H1 (cell line): ENCODE results near the gene DYNLT5. TPM values are rescaled to one million over a fixed set of nuclear protein-coding genes. Genes with fewer than 3 reads are reported as not detected.

Experiments used
- CTCF ChIA-PET: fragments of 300-600 bp; sonication (Branson Sonifier 250); formaldehyde crosslinking; loops from one replicate; lab custom pipeline; 2021; ENCODE audit not compliant: partially characterized antibody; lab: Charles Lee
- POLR2A ChIA-PET: fragments of 300-600 bp; sonication (Branson Sonifier 250); formaldehyde crosslinking; loops from one replicate; lab custom pipeline; 2021; ENCODE audit warnings: inconsistent platforms; ENCODE audit not compliant: partially characterized antibody; lab: Charles Lee
- DNase-seq, 2 experiments: peaks; one replicate each; pipeline versions ENCODE4 v3.0.0 to v3.0.0-alpha.2; 2010 to 2022; ENCODE audit warnings: low spot score in 2 of 2, low read depth in 1 of 2, mixed read lengths in 1 of 2
- FAIRE-seq: peaks from 2 replicates; lab custom pipeline; 2011; peaks lifted over from hg19 to GRCh38; lab: Jason Lieb, UNC
- H2AFZ ChIP-seq: 2 replicates; pipeline ENCODE4 v1.8.1; 2012; ENCODE audit warnings: low read length, inconsistent platforms
- H2AK5ac ChIP-seq: 2 replicates; pipeline ENCODE4 v1.6.1; 2013; ENCODE audit warnings: low read depth, low read length
- H2BK120ac ChIP-seq: replicated peaks from 2 replicates; pipeline ENCODE3; 2013; ENCODE audit warnings: low read depth, low read length, inconsistent platforms
- H2BK12ac ChIP-seq: 2 replicates; pipeline ENCODE4 v1.6.1; 2013; ENCODE audit warnings: low read depth, low read length
- H2BK15ac ChIP-seq: 2 replicates; pipeline ENCODE4 v1.6.1; 2013; ENCODE audit warnings: low read length
- H2BK20ac ChIP-seq: 2 replicates; pipeline ENCODE4 v1.6.1; 2013; ENCODE audit warnings: low read length
- H2BK5ac ChIP-seq: 2 replicates; pipeline ENCODE4 v1.6.1; 2013; ENCODE audit warnings: low read depth, low read length
- H3K14ac ChIP-seq: 2 replicates; pipeline ENCODE4 v1.6.1; 2013; ENCODE audit warnings: inconsistent platforms; ENCODE audit not compliant: insufficient read length
- H3K18ac ChIP-seq: 2 replicates; pipeline ENCODE4 v1.6.1; 2013; ENCODE audit warnings: low read length; ENCODE audit errors: extremely low read depth
- H3K23ac ChIP-seq: 2 replicates; pipeline ENCODE4 v1.6.1; 2013; ENCODE audit warnings: inconsistent platforms; ENCODE audit not compliant: insufficient read length
- H3K23me2 ChIP-seq: 2 replicates; pipeline ENCODE4 v1.6.1; 2013; ENCODE audit warnings: low read depth, low read length
- H3K27ac ChIP-seq: 2 replicates; pipeline ENCODE4 v1.6.1; 2011; ENCODE audit warnings: low read depth, low read length, inconsistent platforms
- H3K27me3 ChIP-seq, 4 experiments: replicated peaks in 1 of 4; 1 replicate in 1 of 4; 2 replicates in 3 of 4; pipeline versions ENCODE4 v1.6.1 to v1.8.1; 2011 to 2013; ENCODE audit warnings: low read length in 3 of 4, mild to moderate bottlenecking in 3 of 4, inconsistent platforms in 2 of 4, mixed read lengths in 2 of 4, moderate library complexity in 1 of 4; ENCODE audit not compliant: control insufficient read depth in 3 of 4, insufficient read depth in 3 of 4; ENCODE audit errors: extremely low read depth in 1 of 4
- H3K36me3 ChIP-seq, 4 experiments: 2 replicates each; pipeline versions ENCODE4 v1.6.1 to v1.8.1; 2011 to 2013; ENCODE audit warnings: mild to moderate bottlenecking in 4 of 4, low read length in 3 of 4, moderate library complexity in 2 of 4, control low read depth in 1 of 4, inconsistent platforms in 1 of 4; ENCODE audit not compliant: insufficient read depth in 4 of 4, control insufficient read depth in 2 of 4
- H3K4ac ChIP-seq: replicated peaks from 2 replicates; pipeline ENCODE3; 2013; ENCODE audit warnings: low read length, low read depth, mixed read lengths, inconsistent platforms; ENCODE audit not compliant: insufficient read length
- H3K4me1 ChIP-seq, 4 experiments: replicated peaks in 1 of 4; 1 replicate in 1 of 4; 2 replicates in 3 of 4; pipeline versions ENCODE4 v1.6.1 to v1.8.1; 2011 to 2013; ENCODE audit warnings: low read length in 3 of 4, inconsistent platforms in 2 of 4, mixed read lengths in 1 of 4; ENCODE audit not compliant: insufficient read depth in 4 of 4, control insufficient read depth in 3 of 4
- H3K4me2 ChIP-seq, 2 experiments: 2 replicates each; pipeline versions ENCODE4 v1.6.1 to v1.8.1; 2011 to 2013; ENCODE audit warnings: low read depth in 2 of 2, low read length in 2 of 2, control low read depth in 1 of 2, inconsistent platforms in 1 of 2, mild to moderate bottlenecking in 1 of 2; ENCODE audit not compliant: insufficient read depth in 1 of 2
- H3K4me3 ChIP-seq, 4 experiments: fragments of 200-600, 300-600 bp in 1 of 4; sonication (generic), shearing (Covaris generic), sonication (Bioruptor Twin) in 1 of 4; 2 replicates each; pipeline versions ENCODE4 v1.5.1 to v1.8.1; 2011 to 2016; ENCODE audit warnings: low read length in 4 of 4, low read depth in 3 of 4, control low read depth in 2 of 4, inconsistent platforms in 2 of 4, mild to moderate bottlenecking in 2 of 4, mixed read lengths in 1 of 4, moderate library complexity in 1 of 4; ENCODE audit not compliant: insufficient read depth in 2 of 4; ENCODE audit errors: extremely low read depth in 1 of 4
- H3K56ac ChIP-seq: replicated peaks from 2 replicates; pipeline ENCODE3; 2013; ENCODE audit warnings: low read depth, mild to moderate bottlenecking, mixed read lengths, low read length, inconsistent platforms; ENCODE audit not compliant: insufficient read length
- H3K79me1 ChIP-seq: 2 replicates; pipeline ENCODE4 v1.6.1; 2013; ENCODE audit warnings: low read depth, low read length, control low read depth
- H3K79me2 ChIP-seq, 2 experiments: 2 replicates each; pipeline versions ENCODE4 v1.6.1 to v1.8.1; 2012 to 2013; ENCODE audit warnings: low read length in 2 of 2, mild to moderate bottlenecking in 2 of 2, inconsistent platforms in 1 of 2; ENCODE audit not compliant: insufficient read depth in 2 of 2, control insufficient read depth in 1 of 2
- H3K9ac ChIP-seq, 4 experiments: replicated peaks in 1 of 4; 1 replicate in 1 of 4; 2 replicates in 3 of 4; pipeline versions ENCODE4 v1.6.1 to v1.8.1; 2011 to 2013; ENCODE audit warnings: low read depth in 3 of 4, low read length in 3 of 4, control low read depth in 2 of 4, mild to moderate bottlenecking in 2 of 4, moderate library complexity in 2 of 4, inconsistent platforms in 1 of 4; ENCODE audit errors: extremely low read depth in 1 of 4
- H3K9me3 ChIP-seq, 2 experiments: 2 replicates each; pipeline versions ENCODE4 v1.6.1 to v1.8.1; 2012 to 2013; ENCODE audit warnings: mild to moderate bottlenecking in 2 of 2, moderate library complexity in 2 of 2, control low read depth in 1 of 2, inconsistent platforms in 1 of 2, low read depth in 1 of 2, low read length in 1 of 2, mixed read lengths in 1 of 2; ENCODE audit not compliant: insufficient read depth in 2 of 2
- H4K20me1 ChIP-seq, 2 experiments: replicated peaks in 1 of 2; 2 replicates each; pipeline versions ENCODE3 to v1.8.1; 2011 to 2013; ENCODE audit warnings: inconsistent platforms in 2 of 2, low read length in 2 of 2, mild to moderate bottlenecking in 1 of 2; ENCODE audit not compliant: insufficient read depth in 2 of 2, control insufficient read depth in 1 of 2
- H4K5ac ChIP-seq: 2 replicates; pipeline ENCODE4 v1.6.1; 2013; ENCODE audit warnings: low read length, low read depth, mixed read lengths, inconsistent platforms; ENCODE audit not compliant: insufficient read length
- H4K8ac ChIP-seq: 2 replicates; pipeline ENCODE4 v1.8.0; 2013; ENCODE audit warnings: mild to moderate bottlenecking, moderate library complexity, low read length, inconsistent platforms; ENCODE audit not compliant: insufficient read depth; ENCODE audit errors: extremely low read depth
- H4K91ac ChIP-seq: replicated peaks from 2 replicates; pipeline ENCODE3; 2013; ENCODE audit warnings: low read length, mixed read lengths, inconsistent platforms; ENCODE audit not compliant: insufficient read length
- BACH1 ChIP-seq: IDR thresholded peaks from 2 replicates; pipeline ENCODE4 v1.6.1; 2012; ENCODE audit warnings: low read length, improper control_type of control experiment
- BRCA1 ChIP-seq: IDR thresholded peaks from 2 replicates; pipeline ENCODE4 v1.6.1; 2012; ENCODE audit warnings: low read depth, low read length, improper control_type of control experiment
- CBX5 ChIP-seq: fragments of 300-800, 300-1000 bp; sonication (generic); IDR thresholded peaks from 2 replicates; pipeline ENCODE4 v1.7.1; 2016; ENCODE audit warnings: antibody characterized with exemption, low read length, low read depth
- CEBPB ChIP-seq: IDR thresholded peaks from 2 replicates; pipeline ENCODE4 v1.6.1; 2012; ENCODE audit warnings: low read depth, low read length
- CTBP2 ChIP-seq: IDR thresholded peaks from 2 replicates; pipeline ENCODE4 v1.7.0; 2011; ENCODE audit warnings: borderline replicate concordance, mild to moderate bottlenecking, moderate library complexity, mixed read lengths, low read length; ENCODE audit not compliant: insufficient read depth, insufficient read length
- FOSL1 ChIP-seq: IDR thresholded peaks from 2 replicates; pipeline ENCODE4 v1.6.1; 2011; ENCODE audit warnings: mild to moderate bottlenecking, low read depth, low read length, moderate library complexity; ENCODE audit not compliant: insufficient read depth
- KDM5A ChIP-seq: fragments of 200-600 bp; IDR thresholded peaks from 2 replicates; pipeline ENCODE4 v1.7.1; 2012; ENCODE audit warnings: mild to moderate bottlenecking, low read length, inconsistent platforms, mixed read lengths
- NRF1 ChIP-seq: IDR thresholded peaks from 2 replicates; pipeline ENCODE4 v1.6.1; 2011; ENCODE audit warnings: mild to moderate bottlenecking, low read depth, low read length, improper control_type of control experiment
- SP2 ChIP-seq: IDR thresholded peaks from 2 replicates; pipeline ENCODE4 v1.6.1; 2012; ENCODE audit warnings: mild to moderate bottlenecking, low read length, inconsistent platforms
- WGBS, 2 experiments: shearing (Covaris generic) in 1 of 2; methylation state at CpG; one replicate each; pipeline versions ENCODE4 v1.1.6 to v1.1.7; 2013 to 2015; ENCODE audit warnings: low lambda C conversion rate in 2 of 2, mixed read lengths in 2 of 2, inconsistent platforms in 1 of 2, low coverage in 1 of 2, missing lambda C conversion rate in 1 of 2; ENCODE audit not compliant: insufficient replicate concordance in 2 of 2, insufficient coverage in 1 of 2, insufficient read length in 1 of 2; ENCODE audit errors: extremely low coverage in 1 of 2, missing lambda C conversion rate in 1 of 2; 5-methylcytosine and 5-hydroxymethylcytosine counted together
- polyA plus RNA-seq, 7 experiments: library from polyadenylated mRNA; depleted of rRNA in 3 of 7; stranded (reverse) in 5 of 7; unstranded in 2 of 7; fragments of >200 nt in 5 of 7; fragments of 200-250 nt in 2 of 7; gene quantifications; 1 replicate in 5 of 7; 2 replicates in 1 of 7; 4 replicates in 1 of 7; pipeline versions ENCODE4 v1.2.1 to v1.2.3, GENCODE V29; 2011 to 2013; ENCODE audit warnings: missing spikeins in 2 of 7, mixed read lengths in 2 of 7
- total RNA-seq: library from RNA; stranded (reverse); fragmentation: NEBNext Ultra II Directional; extraction: Animal tissue kit (Norgen Biotek cat#: 25700); gene quantifications from 2 replicates; pipeline ENCODE4 v1.2.1, GENCODE V29; 2021
- TF ChIP-seq, protein P1 (sequence below): IDR thresholded peaks from 2 replicates; pipeline ENCODE4 v1.6.1; 2011; ENCODE audit warnings: low read depth, mild to moderate bottlenecking, low read length; ENCODE audit not compliant: insufficient read depth

Gene DYNLT5
- total and polyA plus RNA-seq, 2 of the 8 experiments (the other 6 are each of a cell fraction or from before 2014, with no cell fraction given) = 0.93 to 1.5 TPM

DNA sequence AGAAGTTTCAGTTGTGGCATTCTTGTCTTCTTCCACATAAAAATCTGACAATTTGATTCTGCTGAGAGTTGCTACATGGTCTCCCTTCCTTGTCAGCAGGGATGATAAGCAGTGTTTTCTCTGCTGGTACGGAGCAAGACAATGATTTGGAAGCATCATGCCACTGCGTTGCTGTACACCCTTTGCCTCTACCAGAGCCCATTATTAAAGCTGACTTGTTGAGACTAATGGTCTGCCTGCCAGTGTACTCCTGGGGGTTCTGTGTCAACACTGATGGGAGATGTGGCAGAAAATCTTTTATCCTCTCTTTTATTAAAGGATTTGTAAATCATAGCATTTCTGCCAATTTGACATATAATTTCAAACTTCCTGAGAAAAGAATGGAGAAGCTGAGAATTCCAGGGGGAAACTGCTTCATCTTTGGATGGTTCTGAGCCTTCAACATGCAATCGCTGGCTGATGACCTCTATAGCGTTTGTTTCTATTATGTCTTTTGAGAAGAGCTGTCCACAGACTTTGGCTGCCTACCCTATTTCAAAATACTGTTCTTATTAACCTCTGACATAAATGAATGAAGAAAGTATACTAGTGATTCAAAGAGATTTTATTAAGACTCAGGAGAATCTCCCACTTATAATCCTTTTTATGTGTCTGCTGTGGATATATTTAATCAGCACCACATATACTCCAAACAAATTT is 47.9 kb upstream of the DYNLT5 start:
- ChIA-PET CTCF (interaction anchor here (0.6 kb wide), 2 partner anchors 72 to 227 kb away, joined by 4 to 6 read pairs; no protein-coding TSS in a partner anchor), POLR2A (no interaction called here)
- Histone ChIP-seq H3K56ac (no peak overlapping the region), H3K9me3 (no peaks in the 10 kb centered on the region), H3K79me2 (no peaks in the 10 kb centered on the region), H3K14ac (no peak overlapping the region), H2BK5ac (no peak overlapping the region), H4K5ac (no peak overlapping the region), H2BK20ac (no peak overlapping the region), H4K91ac (no peak overlapping the region), H3K79me1 (no peaks in the 10 kb centered on the region), H3K23ac (no peak overlapping the region), H2BK15ac (no peak overlapping the region), H2BK120ac (no peak overlapping the region), H4K20me1 (no peaks in the 10 kb centered on the region), H3K23me2 (no peaks in the 10 kb centered on the region), H3K4ac (no peak overlapping the region), H3K27ac (no peak overlapping the region), H3K36me3 (no peaks in the 10 kb centered on the region), H2AK5ac (no peak overlapping the region), H2BK12ac (no peak overlapping the region), H3K4me1 (no peaks in the 10 kb centered on the region), H3K27me3 (peaks cover 0 to 1% (median 0%) of the 10 kb centered on the region in 4 experiments; a peak in 1 of 7 replicates), H3K9ac (no peak overlapping the region), H4K8ac (no peak overlapping the region), H2AFZ (no peak overlapping the region), H3K4me3 (no peak overlapping the region), H3K4me2 (no peak overlapping the region), H3K18ac (no peak overlapping the region)
- FAIRE-seq (no peak), DNase-seq (no peak)
- WGBS, 2 experiments = 89% methylated on average over 4 of the region's 4 CpGs; no CpG with 5 or more reads in 1 of the 2 experiments
- TF ChIP-seq, protein P1, sequence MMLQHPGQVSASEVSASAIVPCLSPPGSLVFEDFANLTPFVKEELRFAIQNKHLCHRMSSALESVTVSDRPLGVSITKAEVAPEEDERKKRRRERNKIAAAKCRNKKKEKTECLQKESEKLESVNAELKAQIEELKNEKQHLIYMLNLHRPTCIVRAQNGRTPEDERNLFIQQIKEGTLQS = no peak
- TF ChIP-seq BRCA1 = no peak
- no peak for TF ChIP-seq SP2
- no peak for TF ChIP-seq CEBPB
- TF ChIP-seq FOSL1 = no peak
- no peak for TF ChIP-seq BACH1
- TF ChIP-seq KDM5A = no peak
- no peak for TF ChIP-seq CTBP2
- TF ChIP-seq NRF1 = no peak
- TF ChIP-seq CBX5 = no peak
